ENCODE data around the gene OGFOD3.
"Not testable (repeated sequence)": the region's sequence is repeated elsewhere in the genome, so short reads cannot be mapped to it uniquely, and the experiment has no call there.

OGFOD3 gene

GRCh38 chr17:82384730-82385481 is 33.5 kb downstream of the OGFOD3 start:
- H3K36me3 ChIP-seq, result no peaks in the 10 kb centered on the region
- H3K4me3 ChIP-seq (ENCODE audit: low read depth, low read length), result no peak overlapping the region
- TF ChIP-seq CTCF (IDR thresholded peaks at IDR 0.05; ENCODE audit: low read depth, low read length), result peak; percentile 10; the same call in 1 of the 2 replicates
- H3K4me1 ChIP-seq, result peaks cover 13% of the 10 kb centered on the region
- peaks cover 8% of the 10 kb centered on the region; the same call in 1 of the 2 replicates for H3K27me3 ChIP-seq
- DNase-seq, result no peak
- no peaks in the 10 kb centered on the region for H3K9me3 ChIP-seq

GRCh38 chr17:82384051-82384729 is 34.2 kb downstream of the OGFOD3 start:
- Histone ChIP-seq H3K27me3 (peaks cover 13% of the 10 kb centered on the region; the same call in 1 of the 2 replicates), H3K9me3 (no peaks in the 10 kb centered on the region), H3K4me3 (ENCODE audit: low read depth, low read length) (no peak overlapping the region), H3K36me3 (no peaks in the 10 kb centered on the region), H3K4me1 (peaks cover 13% of the 10 kb centered on the region)
- peak; percentile 54 for DNase-seq
- TF ChIP-seq CTCF (IDR thresholded peaks at IDR 0.05; ENCODE audit: low read depth, low read length), result no peak

- H3K4me1 ChIP-seq, result peaks cover 13% of the 10 kb centered on the region
- no peaks in the 10 kb centered on the region for H3K9me3 ChIP-seq
- no peak overlapping the region for H3K4me3 ChIP-seq (ENCODE audit: low read depth, low read length)
- no peak for TF ChIP-seq CTCF (IDR thresholded peaks at IDR 0.05; ENCODE audit: low read depth, low read length)
- no peak for DNase-seq
- no peaks in the 10 kb centered on the region for H3K36me3 ChIP-seq
- peaks cover 21% of the 10 kb centered on the region for H3K27me3 ChIP-seq
These were observed 35.0 kb downstream of the OGFOD3 start for GRCh38 chr17:82383411-82383810.

GRCh38 chr17:82382933-82383255 is 35.5 kb downstream of the OGFOD3 start:
- TF ChIP-seq CTCF (IDR thresholded peaks at IDR 0.05; ENCODE audit: low read depth, low read length), result no peak
- no peaks in the 10 kb centered on the region for H3K36me3 ChIP-seq
- H3K9me3 ChIP-seq, result no peaks in the 10 kb centered on the region
- no peak overlapping the region for H3K4me3 ChIP-seq (ENCODE audit: low read depth, low read length)
- no peak for DNase-seq
- H3K4me1 ChIP-seq, result peaks cover 13% of the 10 kb centered on the region
- peaks cover 26% of the 10 kb centered on the region for H3K27me3 ChIP-seq

GRCh38 chr17:82382220-82382932 is 36.0 kb downstream of the OGFOD3 start:
- not testable (repeated sequence) for H3K36me3 ChIP-seq; DNase-seq; H3K9me3 ChIP-seq; H3K4me3 ChIP-seq (ENCODE audit: low read depth, low read length)
- peaks cover 13% of the 10 kb centered on the region for H3K4me1 ChIP-seq
- H3K27me3 ChIP-seq, result peaks cover 26% of the 10 kb centered on the region

GRCh38 chr17:82381703-82382009 is 36.7 kb downstream of the OGFOD3 start:
- Histone ChIP-seq H3K4me1 (peaks cover 13% of the 10 kb centered on the region), H3K27me3 (peaks cover 26% of the 10 kb centered on the region)
- DNase-seq; H3K9me3 ChIP-seq; H3K4me3 ChIP-seq (ENCODE audit: low read depth, low read length); H3K36me3 ChIP-seq: not testable (repeated sequence)
